CD4-positive, alpha-beta T cell (primary cell): ENCODE results near the gene ARMC9. TPM values are rescaled to one million over a fixed set of nuclear protein-coding genes. Genes with fewer than 3 reads are reported as not detected.
A peak's percentile ranks its signal among the peaks of the same experiment; 100 is the strongest.

Experiments used
- ATAC-seq: fragments of 200-7000 bp; cut with Tn5 transposase; one replicate; pipeline ENCODE4 v1.10.0; 2022; ENCODE audit warnings: mild to moderate bottlenecking; ENCODE audit not compliant: poor library complexity
- CTCF ChIA-PET: fragments of 350-600 bp; sonication (Branson Sonifier 250); formaldehyde crosslinking; loops from one replicate; lab custom pipeline; 2021; ENCODE audit warnings: antibody characterized with exemption, inconsistent platforms; lab: Charles Lee
- POLR2A ChIA-PET: fragments of 350-600 bp; sonication (Branson Sonifier 250); formaldehyde crosslinking; loops from one replicate; lab custom pipeline; 2021; ENCODE audit warnings: antibody characterized with exemption, inconsistent platforms; lab: Charles Lee
- DNase-seq, 14 experiments: peaks; one replicate each; pipeline ENCODE4 v3.0.0-alpha.2; 2013 to 2020; ENCODE audit warnings: mixed read lengths in 2 of 14
- H3K27ac ChIP-seq, 2 donors: one replicate each; pipeline versions ENCODE4 v1.5.1 to v1.7.0; 2013; ENCODE audit warnings: low read length in 2 of 2, low read depth in 1 of 2, mild to moderate bottlenecking in 1 of 2
- H3K27me3 ChIP-seq, 2 experiments: 1 replicate in 1 of 2; 2 replicates in 1 of 2; pipeline versions ENCODE4 v1.6.1 to v1.7.0; 2013; ENCODE audit warnings: low read length in 2 of 2, control low read depth in 1 of 2, mild to moderate bottlenecking in 1 of 2, moderate library complexity in 1 of 2; ENCODE audit not compliant: insufficient read depth in 2 of 2, control insufficient read depth in 1 of 2
- H3K36me3 ChIP-seq: one replicate; pipeline ENCODE4 v1.6.1; 2013; ENCODE audit warnings: low read length, control low read depth; ENCODE audit not compliant: insufficient read depth
- H3K4me1 ChIP-seq: one replicate; pipeline ENCODE4 v1.6.1; 2013; ENCODE audit warnings: low read length, control low read depth; ENCODE audit not compliant: insufficient read depth
- H3K4me3 ChIP-seq: one replicate; pipeline ENCODE4 v1.5.1; 2013; ENCODE audit warnings: mild to moderate bottlenecking, low read length, moderate library complexity
- H3K9me3 ChIP-seq, 2 experiments: 1 replicate in 1 of 2; 2 replicates in 1 of 2; pipeline versions ENCODE4 v1.6.1 to v1.7.0; 2013; ENCODE audit warnings: low read length in 2 of 2, mild to moderate bottlenecking in 2 of 2, control low read depth in 1 of 2, moderate library complexity in 1 of 2; ENCODE audit not compliant: control insufficient read depth in 1 of 2, insufficient read depth in 1 of 2
- H3K27ac Mint-ChIP-seq: one replicate; pipeline ENCODE4 v1.8.0; 2020; ENCODE audit warnings: mixed read lengths
- H3K27me3 Mint-ChIP-seq: one replicate; pipeline ENCODE4 v1.8.0; 2021; ENCODE audit warnings: mixed read lengths
- H3K36me3 Mint-ChIP-seq: one replicate; pipeline ENCODE4 v1.8.0; 2021; ENCODE audit warnings: low read depth, mixed read lengths
- H3K4me1 Mint-ChIP-seq: one replicate; pipeline ENCODE4 v1.8.0; 2021; ENCODE audit warnings: low read depth, mixed read lengths
- H3K4me3 Mint-ChIP-seq: one replicate; pipeline ENCODE4 v1.8.0; 2020; ENCODE audit warnings: mild to moderate bottlenecking, mixed read lengths
- H3K9me3 Mint-ChIP-seq: one replicate; pipeline ENCODE4 v1.8.0; 2020; ENCODE audit warnings: mixed read lengths
- intact Hi-C, 2 experiments: fragments of 100-400 bp; cut with DNase I in 1 of 2; cut with micrococcal nuclease in 1 of 2; formaldehyde crosslinking; loops; one replicate each; pipeline versions ENCODE4 v1.15.1 to v1.9.0; 2023 to 2025; cut with DNase I, micrococcal nuclease
- total RNA-seq, 174 experiments: library from RNA in 2 of 174; stranded (reverse) in 2 of 174; gene quantifications; one replicate each; pipeline ENCODE4 v1.2.3 and lab custom pipeline; 2021 to 2026
- TF ChIP-seq, protein P1 (sequence below): fragments of 200-600 bp; IDR thresholded peaks from one replicate; pipeline ENCODE4 v1.8.0; 2022; ENCODE audit warnings: antibody characterized with exemption, mild to moderate bottlenecking

The ARMC9 gene
- total RNA-seq, 2 experiments from 2014 or later = 0.16 to 0.42 TPM

GRCh38 chr2:231412618-231412963, 214.2 kb downstream of the ARMC9 start:
- intact Hi-C loops = loop anchor here (5.0 to 10.0 kb wide), 2 partner anchors 310 to 1068 kb away; no protein-coding TSS in a partner anchor
- Mint-ChIP-seq H3K9me3 (no peaks in the 10 kb centered on the region), H3K36me3 (no peaks in the 10 kb centered on the region), H3K27me3 (peaks cover 41% of the 10 kb centered on the region), H3K4me1 (no peaks in the 10 kb centered on the region), H3K27ac (no peak overlapping the region), H3K4me3 (no peak overlapping the region)
- ATAC-seq (no peak), DNase-seq (no peak)
- H3K4me1 ChIP-seq = peaks cover 6% of the 10 kb centered on the region
- no peaks in the 10 kb centered on the region for H3K36me3 ChIP-seq
- TF ChIP-seq, protein P1, sequence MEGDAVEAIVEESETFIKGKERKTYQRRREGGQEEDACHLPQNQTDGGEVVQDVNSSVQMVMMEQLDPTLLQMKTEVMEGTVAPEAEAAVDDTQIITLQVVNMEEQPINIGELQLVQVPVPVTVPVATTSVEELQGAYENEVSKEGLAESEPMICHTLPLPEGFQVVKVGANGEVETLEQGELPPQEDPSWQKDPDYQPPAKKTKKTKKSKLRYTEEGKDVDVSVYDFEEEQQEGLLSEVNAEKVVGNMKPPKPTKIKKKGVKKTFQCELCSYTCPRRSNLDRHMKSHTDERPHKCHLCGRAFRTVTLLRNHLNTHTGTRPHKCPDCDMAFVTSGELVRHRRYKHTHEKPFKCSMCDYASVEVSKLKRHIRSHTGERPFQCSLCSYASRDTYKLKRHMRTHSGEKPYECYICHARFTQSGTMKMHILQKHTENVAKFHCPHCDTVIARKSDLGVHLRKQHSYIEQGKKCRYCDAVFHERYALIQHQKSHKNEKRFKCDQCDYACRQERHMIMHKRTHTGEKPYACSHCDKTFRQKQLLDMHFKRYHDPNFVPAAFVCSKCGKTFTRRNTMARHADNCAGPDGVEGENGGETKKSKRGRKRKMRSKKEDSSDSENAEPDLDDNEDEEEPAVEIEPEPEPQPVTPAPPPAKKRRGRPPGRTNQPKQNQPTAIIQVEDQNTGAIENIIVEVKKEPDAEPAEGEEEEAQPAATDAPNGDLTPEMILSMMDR = no peak
- ChIA-PET POLR2A (interaction anchor here (0.9 kb wide), 1 partner anchor 40 kb away, joined by 3 read pairs; no protein-coding TSS in a partner anchor), CTCF (interaction anchor here (0.6 to 1.0 kb wide), 2 partner anchors 211 to 339 kb away, joined by 3 read pairs; no protein-coding TSS in a partner anchor)
- H3K9me3 ChIP-seq = peaks cover 10 to 13% of the 10 kb centered on the region in 2 experiments
- no peak overlapping the region for H3K27ac ChIP-seq
- H3K4me3 ChIP-seq = no peak overlapping the region
- peaks cover 37 to 38% of the 10 kb centered on the region in 2 experiments for H3K27me3 ChIP-seq

DNA sequence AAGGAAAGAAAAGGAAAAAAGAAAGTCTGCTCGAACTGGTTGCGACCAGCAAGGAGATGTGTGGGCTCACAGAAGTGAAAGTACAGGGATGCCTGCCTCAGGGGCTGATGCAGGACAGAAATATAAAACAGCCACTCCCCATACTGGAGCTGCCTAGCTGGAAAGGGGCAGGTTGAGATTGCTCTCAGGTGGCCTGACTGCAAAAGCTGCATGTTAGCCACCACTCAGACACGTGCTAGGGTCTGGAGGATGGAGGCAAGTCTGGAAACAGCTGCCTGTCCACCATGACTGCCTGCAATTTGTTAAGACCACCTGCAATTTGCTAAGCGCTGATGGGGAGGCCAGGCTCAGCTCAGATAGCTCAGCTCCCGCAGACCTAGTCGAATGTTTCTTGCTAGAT, 215.0 kb downstream of the ARMC9 start:
- H3K9me3 Mint-ChIP-seq = no peaks in the 10 kb centered on the region
- peaks cover 41% of the 10 kb centered on the region for H3K27me3 Mint-ChIP-seq
- TF ChIP-seq, protein P1 = no peak
- no peak overlapping the region for H3K27ac ChIP-seq
- no peaks in the 10 kb centered on the region for H3K36me3 ChIP-seq
- CTCF ChIA-PET = no interaction called here
- peaks cover 10 to 13% of the 10 kb centered on the region in 2 experiments for H3K9me3 ChIP-seq
- H3K4me1 ChIP-seq = peaks cover 6% of the 10 kb centered on the region
- H3K27me3 ChIP-seq = peaks cover 37 to 38% of the 10 kb centered on the region in 2 experiments
- POLR2A ChIA-PET = no interaction called here
- H3K36me3 Mint-ChIP-seq = no peaks in the 10 kb centered on the region
- intact Hi-C loops = loop anchor here (5.0 to 10.0 kb wide), 2 partner anchors 311 to 1069 kb away; no protein-coding TSS in a partner anchor
- no peak for DNase-seq
- no peaks in the 10 kb centered on the region for H3K4me1 Mint-ChIP-seq
- ATAC-seq = no peak
- no peak overlapping the region for H3K4me3 ChIP-seq
- H3K4me3 Mint-ChIP-seq = no peak overlapping the region
- H3K27ac Mint-ChIP-seq = no peak overlapping the region

DNA sequence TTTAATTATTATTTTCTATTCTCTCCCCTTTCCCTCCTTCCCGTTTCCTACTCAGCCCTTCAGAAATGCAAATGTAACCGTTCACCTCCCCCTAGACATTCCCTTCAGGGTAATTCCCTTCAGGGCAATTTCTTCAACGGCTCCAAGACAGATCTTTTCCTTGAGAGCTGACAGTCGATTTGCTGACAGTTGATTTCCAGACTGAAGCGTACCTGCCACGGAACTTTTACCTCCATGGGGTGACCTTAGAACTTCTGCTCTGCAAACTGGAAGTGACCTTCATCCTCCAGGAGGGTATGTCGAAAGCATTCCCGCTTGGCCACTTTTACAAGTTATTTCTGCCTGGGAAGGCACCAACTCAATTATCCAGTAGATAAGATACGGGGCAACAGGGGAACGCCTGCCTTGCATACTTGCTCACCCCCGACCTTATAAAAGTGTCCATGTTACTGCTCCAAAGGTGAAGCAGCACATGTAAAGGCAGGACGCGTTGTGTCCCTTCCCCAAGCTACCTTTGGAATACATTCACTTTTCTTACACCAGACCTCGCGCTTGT, 215.6 kb downstream of the ARMC9 start:
- no peaks in the 10 kb centered on the region for H3K36me3 ChIP-seq
- H3K27me3 Mint-ChIP-seq = peaks cover 45% of the 10 kb centered on the region
- no peaks in the 10 kb centered on the region for H3K36me3 Mint-ChIP-seq
- H3K27me3 ChIP-seq = peaks cover 37 to 38% of the 10 kb centered on the region in 2 experiments
- H3K27ac Mint-ChIP-seq = no peak overlapping the region
- H3K4me1 Mint-ChIP-seq = no peaks in the 10 kb centered on the region
- no peak for ATAC-seq
- POLR2A ChIA-PET = no interaction called here
- no peak overlapping the region for H3K4me3 ChIP-seq
- DNase-seq = no peak
- no peaks in the 10 kb centered on the region for H3K9me3 Mint-ChIP-seq
- peaks cover 6% of the 10 kb centered on the region for H3K4me1 ChIP-seq
- peak overlapping the region; percentile 4 for H3K4me3 Mint-ChIP-seq
- peaks cover 10 to 13% of the 10 kb centered on the region in 2 experiments for H3K9me3 ChIP-seq
- intact Hi-C loops = loop anchor here (5.0 to 10.0 kb wide), 2 partner anchors 312 to 1069 kb away; no protein-coding TSS in a partner anchor
- CTCF ChIA-PET = no interaction called here
- TF ChIP-seq, protein P1 = no peak
- H3K27ac ChIP-seq = no peak overlapping the region
